CD4-positive, alpha-beta memory T cell (primary cell): ENCODE results near the gene STK32C. TPM values are rescaled to one million over a fixed set of nuclear protein-coding genes. Genes with fewer than 3 reads are reported as not detected.
"Not testable (repeated sequence)": the region's sequence is repeated elsewhere in the genome, so short reads cannot be mapped to it uniquely, and the experiment has no call there.

ENCODE experiments used
- CTCF ChIA-PET: fragments of 350-600 bp; sonication (Branson Sonifier 250); formaldehyde crosslinking; loops from one replicate; lab custom pipeline; 2021; ENCODE audit warnings: inconsistent platforms; ENCODE audit not compliant: partially characterized antibody; lab: Charles Lee
- POLR2A ChIA-PET: fragments of 350-600 bp; sonication (Branson Sonifier 250); formaldehyde crosslinking; loops from one replicate; lab custom pipeline; 2021; ENCODE audit not compliant: partially characterized antibody; lab: Charles Lee
- DNase-seq, 5 donors: peaks; one replicate each; pipeline versions ENCODE4 v3.0.0 to v3.0.0-alpha.2; 2020 to 2022; ENCODE audit warnings: mixed read lengths in 1 of 5
- H3K27ac ChIP-seq: one replicate; pipeline ENCODE4 v1.7.0; 2013; ENCODE audit warnings: low read depth, low read length
- H3K27me3 ChIP-seq: 2 replicates; pipeline ENCODE4 v1.7.0; 2013; ENCODE audit warnings: mild to moderate bottlenecking, low read length, moderate library complexity; ENCODE audit not compliant: insufficient read depth
- H3K36me3 ChIP-seq: 2 replicates; pipeline ENCODE4 v1.7.0; 2013; ENCODE audit warnings: mild to moderate bottlenecking, low read length, moderate library complexity; ENCODE audit not compliant: insufficient read depth
- H3K4me1 ChIP-seq: 2 replicates; pipeline ENCODE4 v1.7.0; 2013; ENCODE audit warnings: mild to moderate bottlenecking, low read length, moderate library complexity; ENCODE audit not compliant: insufficient read depth
- H3K4me3 ChIP-seq, 2 donors: one replicate each; pipeline ENCODE4 v1.7.0; 2013; ENCODE audit warnings: low read length in 2 of 2, mild to moderate bottlenecking in 1 of 2
- H3K9me3 ChIP-seq, 2 donors: one replicate each; pipeline ENCODE4 v1.7.0; 2013; ENCODE audit warnings: low read length in 2 of 2, control low read depth in 1 of 2; ENCODE audit not compliant: control insufficient read depth in 1 of 2
- H3K27ac Mint-ChIP-seq, 7 donors: one replicate each; pipeline ENCODE4 v1.8.0; 2020 to 2021; ENCODE audit warnings: mixed read lengths in 7 of 7, mild to moderate bottlenecking in 6 of 7, inconsistent platforms in 3 of 7, moderate library complexity in 3 of 7
- H3K27me3 Mint-ChIP-seq, 2 donors: one replicate each; pipeline ENCODE4 v1.8.0; 2020 to 2021; ENCODE audit warnings: mixed read lengths in 2 of 2
- H3K36me3 Mint-ChIP-seq, 2 donors: one replicate each; pipeline ENCODE4 v1.8.0; 2020 to 2021; ENCODE audit warnings: mixed read lengths in 2 of 2, inconsistent platforms in 1 of 2, mild to moderate bottlenecking in 1 of 2
- H3K4me1 Mint-ChIP-seq, 4 donors: one replicate each; pipeline ENCODE4 v1.8.0; 2020 to 2021; ENCODE audit warnings: mixed read lengths in 4 of 4, mild to moderate bottlenecking in 1 of 4
- H3K4me3 Mint-ChIP-seq, 8 donors: one replicate each; pipeline ENCODE4 v1.8.0; 2020 to 2021; ENCODE audit warnings: mixed read lengths in 8 of 8, mild to moderate bottlenecking in 7 of 8, moderate library complexity in 6 of 8, inconsistent platforms in 3 of 8
- H3K9me3 Mint-ChIP-seq, 8 donors: one replicate each; pipeline ENCODE4 v1.8.0; 2020 to 2021; ENCODE audit warnings: mixed read lengths in 8 of 8, mild to moderate bottlenecking in 5 of 8, inconsistent platforms in 3 of 8, moderate library complexity in 1 of 8
- intact Hi-C: fragments of 100-400 bp; cut with micrococcal nuclease; formaldehyde crosslinking; loops from one replicate; pipeline ENCODE4 v1.15.1; 2023
- polyA plus RNA-seq, 2 donors: library from polyadenylated mRNA; unstranded; fragments of 300-500 nt; fragmentation: Illumina TruSeq; gene quantifications; one replicate each; pipeline ENCODE4 v1.2.3, GENCODE V29; 2021
- total RNA-seq, 2 experiments: library from RNA; stranded (reverse); gene quantifications; one replicate each; pipeline ENCODE4 v1.2.3, GENCODE V29; 2021

The STK32C gene
- total and polyA plus RNA-seq, 4 experiments from 2014 or later, result 7.5 to 14.7 (median 10.6) TPM

- Histone ChIP-seq H3K27me3 (no peaks in the 10 kb centered on the region), H3K4me3 (no peak overlapping the region), H3K27ac (no peak overlapping the region), H3K9me3 (no peaks in the 10 kb centered on the region), H3K4me1 (no peaks in the 10 kb centered on the region), H3K36me3 (no peaks in the 10 kb centered on the region)
- intact Hi-C loops, result loop anchor here (2.0 kb wide), 2 partner anchors 83 to 415 kb away; partner anchors contain the start of gene STK32C
- Mint-ChIP-seq H3K36me3 (peaks cover 3 to 8% of the 10 kb centered on the region in 2 donors), H3K9me3 (peaks cover 0 to 4% (median 0%) of the 10 kb centered on the region in 8 donors), H3K27ac (peak overlapping the region in 1 of 7 donors; percentile 41), H3K27me3 (no peaks in the 10 kb centered on the region), H3K4me3 (no peak overlapping the region), H3K4me1 (peaks cover 0 to 6% (median 2%) of the 10 kb centered on the region in 4 donors)
- DNase-seq, result no peak
- ChIA-PET CTCF (interaction anchor here (1.3 kb wide), 1 partner anchor 128 kb away, joined by 3 read pairs; no protein-coding TSS in a partner anchor), POLR2A (no interaction called here)
Measured at GRCh38 chr10:132223611-132224342, 84.0 kb downstream of the STK32C start.

DNA sequence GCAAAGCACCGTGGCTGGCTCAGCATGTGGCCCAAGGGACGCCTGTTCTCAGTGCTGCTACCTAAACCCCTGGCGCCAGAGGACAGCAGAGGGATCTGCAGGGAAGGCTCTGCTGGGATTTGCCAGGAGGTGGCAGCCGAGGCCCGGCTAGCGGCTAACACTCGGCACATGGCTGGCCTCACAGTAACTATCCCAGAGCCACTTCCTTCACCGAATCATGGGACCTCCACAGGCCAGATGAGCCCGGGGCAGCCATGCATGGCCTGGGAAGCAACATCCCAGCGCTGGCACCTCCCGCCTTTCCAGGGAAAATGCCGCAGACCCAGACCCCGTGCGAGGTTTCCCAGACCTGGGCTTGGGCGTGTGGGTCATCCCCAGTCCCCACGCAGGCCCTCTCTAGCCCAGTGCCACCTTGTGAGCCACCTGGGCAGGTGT, 84.6 kb downstream of the STK32C start:
- H3K36me3 Mint-ChIP-seq, result peaks cover 3 to 12% of the 10 kb centered on the region in 2 donors
- Histone ChIP-seq H3K36me3 (no peaks in the 10 kb centered on the region), H3K27ac (no peak overlapping the region), H3K4me1 (no peaks in the 10 kb centered on the region), H3K9me3 (no peaks in the 10 kb centered on the region), H3K4me3 (no peak overlapping the region), H3K27me3 (no peaks in the 10 kb centered on the region)
- CTCF ChIA-PET, result interaction anchor here (1.3 kb wide), 1 partner anchor 128 kb away, joined by 3 read pairs; no protein-coding TSS in a partner anchor
- H3K4me1 Mint-ChIP-seq, result peaks cover 0 to 6% (median 2%) of the 10 kb centered on the region in 4 donors
- POLR2A ChIA-PET, result no interaction called here
- intact Hi-C loops, result loop anchor here (2.0 kb wide), 2 partner anchors 84 to 416 kb away; partner anchors contain the start of gene STK32C
- H3K4me3 Mint-ChIP-seq, result no peak overlapping the region
- peak in 4 of 5 donors; percentile 41 to 58 (median 52) for DNase-seq
- H3K9me3 Mint-ChIP-seq, result peaks cover 0 to 6% (median 0%) of the 10 kb centered on the region in 8 donors
- no peaks in the 10 kb centered on the region for H3K27me3 Mint-ChIP-seq
- no peak overlapping the region for H3K27ac Mint-ChIP-seq

DNA sequence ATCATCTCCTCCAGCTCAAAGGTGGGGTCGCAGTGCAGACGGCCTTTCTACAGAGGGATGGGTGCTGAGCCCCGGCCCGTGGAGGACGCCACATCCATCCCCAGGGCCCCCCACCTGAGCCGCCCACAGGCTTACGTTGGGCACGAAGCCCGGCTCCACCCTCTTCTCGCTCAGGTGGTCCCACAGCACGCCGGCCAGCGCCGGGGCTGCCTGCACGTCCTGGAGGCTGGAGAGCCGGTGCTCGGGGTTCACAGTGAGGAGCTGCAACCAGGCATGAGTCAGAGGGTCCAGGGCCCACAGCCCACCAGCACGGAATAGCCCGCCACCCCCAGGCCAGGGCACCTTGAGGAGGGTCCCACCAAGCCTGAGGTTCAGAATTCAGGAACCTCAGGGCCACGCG, 85.0 kb downstream of the STK32C start:
- DNase-seq, result no peak
- Histone ChIP-seq H3K27ac (no peak overlapping the region), H3K27me3 (no peaks in the 10 kb centered on the region), H3K9me3 (no peaks in the 10 kb centered on the region), H3K4me3 (no peak overlapping the region), H3K4me1 (no peaks in the 10 kb centered on the region), H3K36me3 (no peaks in the 10 kb centered on the region)
- peaks cover 0 to 6% (median 2%) of the 10 kb centered on the region in 4 donors for H3K4me1 Mint-ChIP-seq
- intact Hi-C loops, result loop anchor here (2.0 kb wide), 2 partner anchors 84 to 416 kb away; partner anchors contain the start of gene STK32C
- no peak overlapping the region for H3K4me3 Mint-ChIP-seq
- peaks cover 0 to 6% (median under 1%) of the 10 kb centered on the region in 8 donors for H3K9me3 Mint-ChIP-seq
- H3K27me3 Mint-ChIP-seq, result no peaks in the 10 kb centered on the region
- POLR2A ChIA-PET, result no interaction called here
- H3K27ac Mint-ChIP-seq, result no peak overlapping the region
- H3K36me3 Mint-ChIP-seq, result peaks cover 3 to 13% of the 10 kb centered on the region in 2 donors
- CTCF ChIA-PET, result no interaction called here

GRCh38 chr10:132220996-132221395, 86.8 kb downstream of the STK32C start:
- H3K9me3 Mint-ChIP-seq, result peaks cover 0 to 19% (median 9%) of the 10 kb centered on the region in 8 donors
- CTCF ChIA-PET, DNase-seq, H3K36me3 ChIP-seq, H3K4me1 Mint-ChIP-seq, H3K27ac Mint-ChIP-seq, intact Hi-C loops, H3K4me3 Mint-ChIP-seq, H3K4me1 ChIP-seq, H3K4me3 ChIP-seq, H3K27me3 Mint-ChIP-seq, H3K27ac ChIP-seq, H3K27me3 ChIP-seq, H3K9me3 ChIP-seq, POLR2A ChIA-PET: not testable (repeated sequence)
- H3K36me3 Mint-ChIP-seq, result peaks cover 5 to 15% of the 10 kb centered on the region in 2 donors

DNA sequence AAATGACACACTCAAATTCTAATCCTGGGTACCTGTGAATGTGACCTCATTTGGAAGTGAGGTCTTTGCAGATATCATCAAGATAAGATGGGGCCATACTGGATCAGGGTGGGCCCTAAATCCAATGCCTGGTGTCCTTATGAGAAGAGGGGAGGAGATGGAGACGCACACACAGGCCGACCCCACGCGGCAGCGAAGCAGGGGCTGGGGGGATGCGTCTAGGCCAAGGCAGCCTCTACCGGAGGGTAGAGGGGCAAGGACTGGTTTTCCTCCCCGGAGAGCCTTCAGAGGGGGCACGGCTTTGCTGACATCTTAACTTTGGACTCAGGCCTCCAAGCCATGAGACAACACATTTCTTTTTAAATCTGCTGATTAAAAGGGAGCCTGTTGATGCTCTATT, 87.7 kb downstream of the STK32C start:
- no peaks in the 10 kb centered on the region for H3K36me3 ChIP-seq
- ChIA-PET CTCF (no interaction called here), POLR2A (no interaction called here)
- H3K4me3 ChIP-seq, result no peak overlapping the region
- H3K4me1 ChIP-seq, result no peaks in the 10 kb centered on the region
- DNase-seq, result no peak
- no peaks in the 10 kb centered on the region for H3K9me3 ChIP-seq
- Mint-ChIP-seq H3K4me3 (no peak overlapping the region), H3K27me3 (no peaks in the 10 kb centered on the region), H3K4me1 (peaks cover 0 to 6% (median 0%) of the 10 kb centered on the region in 4 donors), H3K27ac (no peak overlapping the region), H3K36me3 (peaks cover 8 to 21% of the 10 kb centered on the region in 2 donors), H3K9me3 (peaks cover 0 to 27% (median 18%) of the 10 kb centered on the region in 8 donors)
- no peaks in the 10 kb centered on the region for H3K27me3 ChIP-seq
- intact Hi-C loops, result no loop called here
- H3K27ac ChIP-seq, result no peak overlapping the region

DNA sequence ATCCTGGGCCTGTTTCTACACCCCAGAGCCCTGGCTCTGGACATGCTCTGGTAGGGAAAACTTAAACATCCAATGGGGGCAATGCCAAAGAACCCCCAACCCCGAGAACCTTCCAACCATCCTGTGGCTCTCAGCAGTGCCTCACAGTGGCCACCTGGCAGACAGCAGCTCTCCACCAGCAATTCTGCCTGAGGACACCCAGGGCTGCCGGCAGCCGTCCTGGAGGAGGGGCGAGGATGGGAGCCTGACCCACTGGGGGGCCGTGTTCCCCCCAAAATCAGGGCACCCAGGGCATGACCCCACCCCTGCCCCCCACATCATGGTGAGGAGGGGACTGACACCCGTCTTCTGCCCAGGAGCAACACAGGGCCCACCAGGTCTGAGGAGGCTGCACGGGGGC, 88.3 kb downstream of the STK32C start:
- H3K4me1 ChIP-seq, result no peaks in the 10 kb centered on the region
- Mint-ChIP-seq H3K27ac (peak overlapping the region in 1 of 7 donors; percentile 55), H3K27me3 (no peaks in the 10 kb centered on the region), H3K4me3 (no peak overlapping the region), H3K4me1 (peaks cover 0 to 6% (median 0%) of the 10 kb centered on the region in 4 donors), H3K9me3 (peaks cover 0 to 32% (median 24%) of the 10 kb centered on the region in 8 donors), H3K36me3 (peaks cover 12 to 27% of the 10 kb centered on the region in 2 donors)
- DNase-seq, result no peak
- H3K27ac ChIP-seq, result no peak overlapping the region
- POLR2A ChIA-PET, result no interaction called here
- no peaks in the 10 kb centered on the region for H3K9me3 ChIP-seq
- H3K36me3 ChIP-seq, result no peaks in the 10 kb centered on the region
- H3K27me3 ChIP-seq, result no peaks in the 10 kb centered on the region
- no peak overlapping the region for H3K4me3 ChIP-seq
- intact Hi-C loops, result no loop called here
- CTCF ChIA-PET, result no interaction called here

GRCh38 chr10:132216441-132216840, 91.3 kb downstream of the STK32C start:
- POLR2A ChIA-PET, H3K27ac ChIP-seq, H3K27me3 Mint-ChIP-seq, H3K4me3 Mint-ChIP-seq, H3K36me3 ChIP-seq, H3K4me3 ChIP-seq, H3K27me3 ChIP-seq, CTCF ChIA-PET, H3K4me1 ChIP-seq, H3K4me1 Mint-ChIP-seq, intact Hi-C loops, DNase-seq, H3K9me3 ChIP-seq, H3K27ac Mint-ChIP-seq: not testable (repeated sequence)
- H3K36me3 Mint-ChIP-seq, result peaks cover 24 to 50% of the 10 kb centered on the region in 2 donors
- H3K9me3 Mint-ChIP-seq, result peaks cover 4 to 51% (median 35%) of the 10 kb centered on the region in 8 donors
